ENCODE results near the gene LSM12. TPM values are rescaled to one million over a fixed set of nuclear protein-coding genes. Genes with fewer than 3 reads are reported as not detected.

The LSM12 gene
- total and polyA plus RNA-seq, 4 donors: 14.8 to 54.6 (median 35.6) TPM

DNA sequence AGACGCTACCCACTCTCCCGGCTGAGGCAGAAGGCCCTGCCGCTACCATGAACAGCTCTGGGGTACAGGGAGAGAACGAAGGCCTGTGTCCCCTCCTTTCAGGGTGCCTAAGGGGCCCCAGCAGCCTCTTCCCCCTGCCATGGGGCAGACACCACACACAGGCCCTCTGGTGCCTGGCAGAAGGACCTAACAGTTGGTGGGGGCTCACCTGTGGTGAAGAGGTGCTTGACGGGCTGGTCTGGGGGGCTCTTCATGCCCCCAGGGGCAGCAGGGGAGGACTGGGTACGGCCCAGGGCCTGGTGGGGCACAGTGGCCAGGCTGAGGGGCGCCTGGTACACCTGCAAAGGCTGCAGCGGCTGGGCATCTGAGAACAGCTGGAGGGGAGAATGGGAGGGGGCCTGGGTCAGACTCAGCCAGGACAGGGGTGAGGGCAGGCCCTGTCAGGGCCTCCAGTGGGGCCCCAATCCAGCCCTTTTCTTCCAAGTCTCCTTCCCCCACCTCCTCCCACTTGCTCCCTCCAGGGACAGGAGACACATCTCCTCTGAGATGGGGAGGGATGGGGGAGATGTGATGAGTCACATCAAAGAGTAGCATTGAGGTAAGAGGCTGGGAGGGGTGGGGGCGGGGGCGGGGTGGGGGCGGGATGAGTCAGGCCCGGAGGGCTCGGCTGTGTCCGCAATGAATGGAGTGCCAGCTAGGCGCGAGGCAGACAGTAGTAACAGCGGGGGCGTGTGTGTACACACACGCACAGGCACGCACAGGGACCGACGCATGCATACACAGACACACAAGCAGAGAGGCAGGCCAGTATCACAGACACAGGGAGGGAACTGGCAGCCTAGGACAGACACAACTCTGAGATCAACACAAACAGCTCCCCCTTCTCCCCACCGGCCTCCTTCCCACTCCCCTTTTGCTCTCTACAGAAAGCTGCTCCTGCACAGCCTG, 20.2 kb upstream of the LSM12 start:
- Histone ChIP-seq H3K9ac (ENCODE audit: insufficient read depth in 1 of 2, low read length in 2 of 2) (no peak overlapping the region), H3K4me1 (ENCODE audit: control insufficient read depth in 5 of 5, insufficient read depth in 5 of 5, low read length in 5 of 5) (peaks cover 0 to 16% (median 0%) of the 10 kb centered on the region in 5 donors), H3K9me3 (ENCODE audit: control insufficient read depth in 4 of 4, insufficient read depth in 3 of 4, low read length in 3 of 4) (no peaks in the 10 kb centered on the region), H3K36me3 (ENCODE audit: control insufficient read depth in 4 of 4, insufficient read depth in 4 of 4, low read length in 4 of 4) (peaks cover 19 to 59% (median 36%) of the 10 kb centered on the region in 4 donors), H3K27me3 (ENCODE audit: control insufficient read depth in 3 of 3, insufficient read depth in 3 of 3, low read length in 2 of 3) (no peaks in the 10 kb centered on the region), H3K27ac (ENCODE audit: low read depth in 1 of 2, low read length in 1 of 2) (peak overlapping the region; percentile 26 to 46), H3K4me3 (no peak overlapping the region)
- ATAC-seq (ENCODE audit: insufficient read depth, low FRiP score) (peak; percentile 38), DNase-seq (peak; percentile 27 to 58 (median 37))
- 63 to 79% methylated on average over 22 to 23 of the region's 23 CpGs for WGBS, 2 donors
- TF ChIP-seq, protein P1, sequence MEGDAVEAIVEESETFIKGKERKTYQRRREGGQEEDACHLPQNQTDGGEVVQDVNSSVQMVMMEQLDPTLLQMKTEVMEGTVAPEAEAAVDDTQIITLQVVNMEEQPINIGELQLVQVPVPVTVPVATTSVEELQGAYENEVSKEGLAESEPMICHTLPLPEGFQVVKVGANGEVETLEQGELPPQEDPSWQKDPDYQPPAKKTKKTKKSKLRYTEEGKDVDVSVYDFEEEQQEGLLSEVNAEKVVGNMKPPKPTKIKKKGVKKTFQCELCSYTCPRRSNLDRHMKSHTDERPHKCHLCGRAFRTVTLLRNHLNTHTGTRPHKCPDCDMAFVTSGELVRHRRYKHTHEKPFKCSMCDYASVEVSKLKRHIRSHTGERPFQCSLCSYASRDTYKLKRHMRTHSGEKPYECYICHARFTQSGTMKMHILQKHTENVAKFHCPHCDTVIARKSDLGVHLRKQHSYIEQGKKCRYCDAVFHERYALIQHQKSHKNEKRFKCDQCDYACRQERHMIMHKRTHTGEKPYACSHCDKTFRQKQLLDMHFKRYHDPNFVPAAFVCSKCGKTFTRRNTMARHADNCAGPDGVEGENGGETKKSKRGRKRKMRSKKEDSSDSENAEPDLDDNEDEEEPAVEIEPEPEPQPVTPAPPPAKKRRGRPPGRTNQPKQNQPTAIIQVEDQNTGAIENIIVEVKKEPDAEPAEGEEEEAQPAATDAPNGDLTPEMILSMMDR (IDR thresholded peaks at IDR 0.05; ENCODE audit: control extremely low read depth, extremely low read depth): no peak

- H3K4me3 ChIP-seq: no peak overlapping the region
- WGBS, 2 donors: 75 to 86% methylated on average over 5 of the region's 5 CpGs
These were observed 19.4 kb upstream of the LSM12 start for GRCh38 chr17:44085908-44086307.

GRCh38 chr17:44084921-44085320, 18.4 kb upstream of the LSM12 start:
- Histone ChIP-seq H3K4me3 (no peak overlapping the region), H3K9ac (ENCODE audit: insufficient read depth in 1 of 2, low read length in 2 of 2) (no peak overlapping the region), H3K36me3 (ENCODE audit: control insufficient read depth in 4 of 4, insufficient read depth in 4 of 4, low read length in 4 of 4) (peaks cover 17 to 65% (median 40%) of the 10 kb centered on the region in 4 donors), H3K4me1 (ENCODE audit: control insufficient read depth in 5 of 5, insufficient read depth in 5 of 5, low read length in 5 of 5) (peaks cover 0 to 16% (median 0%) of the 10 kb centered on the region in 5 donors), H3K27me3 (ENCODE audit: control insufficient read depth in 3 of 3, insufficient read depth in 3 of 3, low read length in 2 of 3) (no peaks in the 10 kb centered on the region), H3K27ac (ENCODE audit: low read depth in 1 of 2, low read length in 1 of 2) (no peak overlapping the region), H3K9me3 (ENCODE audit: control insufficient read depth in 4 of 4, insufficient read depth in 3 of 4, low read length in 3 of 4) (no peaks in the 10 kb centered on the region)
- TF ChIP-seq, protein P1 (IDR thresholded peaks at IDR 0.05; ENCODE audit: control extremely low read depth, extremely low read depth): no peak
- no peak for ATAC-seq (ENCODE audit: insufficient read depth, low FRiP score)
- 93 to 95% methylated on average over 7 of the region's 7 CpGs for WGBS, 2 donors
- no peak for DNase-seq

More at GRCh38 chr17:44085908-44086307, 19.4 kb upstream of the LSM12 start:
- ATAC-seq (ENCODE audit: insufficient read depth, low FRiP score) (no peak), DNase-seq (peak; percentile 44 to 50 (median 44))
- H3K9me3 ChIP-seq (ENCODE audit: control insufficient read depth in 4 of 4, insufficient read depth in 3 of 4, low read length in 3 of 4): no peaks in the 10 kb centered on the region
- peaks cover 13 to 55% (median 33%) of the 10 kb centered on the region in 4 donors for H3K36me3 ChIP-seq (ENCODE audit: control insufficient read depth in 4 of 4, insufficient read depth in 4 of 4, low read length in 4 of 4)
- TF ChIP-seq, protein P1 (IDR thresholded peaks at IDR 0.05; ENCODE audit: control extremely low read depth, extremely low read depth): no peak
- no peak overlapping the region for H3K9ac ChIP-seq (ENCODE audit: insufficient read depth in 1 of 2, low read length in 2 of 2)
- peak overlapping the region; percentile 26 to 46 for H3K27ac ChIP-seq (ENCODE audit: low read depth in 1 of 2, low read length in 1 of 2)
- H3K27me3 ChIP-seq (ENCODE audit: control insufficient read depth in 3 of 3, insufficient read depth in 3 of 3, low read length in 2 of 3): no peaks in the 10 kb centered on the region
- peaks cover 0 to 16% (median 0%) of the 10 kb centered on the region in 5 donors for H3K4me1 ChIP-seq (ENCODE audit: control insufficient read depth in 5 of 5, insufficient read depth in 5 of 5, low read length in 5 of 5)

Measured in lung (tissue), 12 donors.